GM12878 (cell line): ENCODE data around the gene VPS33B. TPM values are rescaled to one million over a fixed set of nuclear protein-coding genes. Genes with fewer than 3 reads are reported as not detected.

ENCODE experiments used
- ATAC-seq: fragments of 200-7000 bp; cut with Tn5 transposase; 3 replicates; pipeline ENCODE4 v1.9.1; 2020; ENCODE audit warnings: mild to moderate bottlenecking, moderate library complexity
- BruUV-seq: library from RNA; stranded (reverse); fragments of 400-500 nt; replicated peaks from 2 replicates; lab custom pipeline; 2021; lab: Mats Ljungman, UMichigan
- CTCF ChIA-PET: fragments of 300-600 bp; sonication (Branson Sonifier 250); formaldehyde crosslinking; extraction: SDS; loops from one replicate; lab custom pipeline; 2021; ENCODE audit warnings: inconsistent platforms; lab: Yijun Ruan, JAX
- POLR2A ChIA-PET: fragments of 350-600 bp; formaldehyde crosslinking; extraction: SDS; loops from one replicate; lab custom pipeline; 2021; ENCODE audit warnings: inconsistent platforms; lab: Charles Lee
- RAD21 ChIA-PET: fragments of 300-600 bp; sonication (Branson Sonifier 250); formaldehyde crosslinking; loops from one replicate; lab custom pipeline; 2023; ENCODE audit warnings: antibody characterized with exemption; ENCODE audit not compliant: unreplicated experiment; lab: Charles Lee
- SMC1A ChIA-PET: fragments of 300-600 bp; sonication (Branson Sonifier 250); formaldehyde crosslinking; loops from one replicate; lab custom pipeline; 2023; ENCODE audit not compliant: unreplicated experiment, uncharacterized antibody; lab: Charles Lee
- DNase-seq: peaks from one replicate; pipeline ENCODE4 v3.0.0-alpha.2; 2011; ENCODE audit warnings: low read depth, low spot score
- FAIRE-seq: peaks from 3 replicates; lab custom pipeline; 2011; peaks lifted over from hg19 to GRCh38; lab: Jason Lieb, UNC
- H2AFZ ChIP-seq: 2 replicates; pipeline ENCODE4 v1.6.0; 2011; ENCODE audit warnings: low read depth, low read length, control low read depth; ENCODE audit not compliant: control insufficient read depth
- H3K27ac ChIP-seq: 2 replicates; pipeline ENCODE4 v1.5.1; 2011; ENCODE audit warnings: control low read depth; ENCODE audit not compliant: control insufficient read depth, insufficient read depth
- H3K27me3 ChIP-seq, 2 experiments: replicated peaks in 1 of 2; 2 replicates each; pipeline versions ENCODE4 v1.6.0 to v1.6.1; 2011; ENCODE audit warnings: low read length in 1 of 2; ENCODE audit not compliant: control insufficient read depth in 2 of 2, insufficient read depth in 2 of 2
- H3K36me3 ChIP-seq, 2 experiments: 2 replicates each; pipeline ENCODE4 v1.5.1; 2011; ENCODE audit warnings: low read length in 1 of 2; ENCODE audit not compliant: control insufficient read depth in 2 of 2, insufficient read depth in 2 of 2
- H3K4me1 ChIP-seq: 2 replicates; pipeline ENCODE4 v1.6.1; 2011; ENCODE audit warnings: mild to moderate bottlenecking, low read length, moderate library complexity, mixed read lengths; ENCODE audit not compliant: control insufficient read depth, insufficient read depth
- H3K4me2 ChIP-seq: 2 replicates; pipeline ENCODE4 v1.6.0; 2011; ENCODE audit warnings: control low read depth; ENCODE audit not compliant: control insufficient read depth, insufficient read depth
- H3K4me3 ChIP-seq: fragments of 200-600 bp; sonication (generic); 2 replicates; pipeline ENCODE4 v1.5.1; 2016
- H3K79me2 ChIP-seq: 2 replicates; pipeline ENCODE4 v1.6.0; 2011; ENCODE audit warnings: low read length; ENCODE audit not compliant: control insufficient read depth, insufficient read depth
- H3K9ac ChIP-seq: 2 replicates; pipeline ENCODE4 v1.8.0; 2011; ENCODE audit warnings: low read length, control low read depth, mixed read lengths; ENCODE audit not compliant: control insufficient read depth, insufficient read depth
- H3K9me3 ChIP-seq: replicated peaks from 3 replicates; pipeline ENCODE4 v1.5.1; 2011; ENCODE audit warnings: mild to moderate bottlenecking, low read length; ENCODE audit not compliant: control insufficient read depth, insufficient read depth
- H4K20me1 ChIP-seq: 2 replicates; pipeline ENCODE4 v1.6.0; 2011; ENCODE audit not compliant: control insufficient read depth, insufficient read depth
- BCL3 ChIP-seq: IDR thresholded peaks from 2 replicates; pipeline ENCODE4 v1.6.1; 2011; ENCODE audit warnings: borderline replicate concordance, low read depth, mild to moderate bottlenecking, moderate library complexity, low read length; ENCODE audit not compliant: insufficient read depth, poor library complexity, severe bottlenecking
- HSF1 ChIP-seq: fragments of 150-350 bp; IDR thresholded peaks from 2 replicates; pipeline ENCODE4 v1.6.1; 2014; ENCODE audit warnings: mild to moderate bottlenecking, low read depth, low read length
- MEF2A ChIP-seq: IDR thresholded peaks from 2 replicates; pipeline ENCODE4 v1.6.1; 2011; ENCODE audit warnings: low read depth, mild to moderate bottlenecking, low read length, moderate library complexity; ENCODE audit not compliant: insufficient read depth
- MTA3 ChIP-seq: IDR thresholded peaks from 2 replicates; pipeline ENCODE4 v1.6.1; 2012; ENCODE audit warnings: low read length, inconsistent platforms, borderline replicate concordance
- RBBP5 ChIP-seq: fragments of 200-600 bp; sonication (generic); conservative IDR thresholded peaks from 2 replicates; pipeline ENCODE4 v1.6.1; 2016
- RELA ChIP-seq: fragments of 450-650 bp; IDR thresholded peaks from 2 replicates; pipeline ENCODE4 v1.8.0; 2014; ENCODE audit warnings: borderline replicate concordance; ENCODE audit not compliant: partially characterized antibody
- STAT1 ChIP-seq: fragments of 450-650 bp; conservative IDR thresholded peaks from 2 replicates; pipeline ENCODE4 v1.6.1; 2014; ENCODE audit warnings: antibody characterized with exemption, mild to moderate bottlenecking
- TCF3 ChIP-seq: IDR thresholded peaks from 2 replicates; pipeline ENCODE4 v1.6.1; 2012; ENCODE audit warnings: low read depth, mild to moderate bottlenecking, low read length, borderline replicate concordance; ENCODE audit not compliant: insufficient read depth
- ZBED1 ChIP-seq: IDR thresholded peaks from 2 replicates; pipeline ENCODE4 v1.6.1; 2016; ENCODE audit warnings: borderline replicate concordance
- ZBTB40 ChIP-seq: fragments of 450-650 bp; IDR thresholded peaks from 2 replicates; pipeline ENCODE4 v1.6.1; 2016; ENCODE audit warnings: mild to moderate bottlenecking, moderate library complexity, borderline replicate concordance
- ZNF274 ChIP-seq: IDR thresholded peaks from one replicate; pipeline ENCODE4 v1.8.0; 2011; ENCODE audit not compliant: insufficient read length, insufficient read depth
- WGBS: methylation state at CpG from one replicate; pipeline ENCODE4 v1.1.6; 2016; ENCODE audit warnings: low lambda C conversion rate; ENCODE audit not compliant: insufficient replicate concordance, insufficient coverage; ENCODE audit errors: missing lambda C conversion rate; 5-methylcytosine and 5-hydroxymethylcytosine counted together
- in situ Hi-C: fragments of 300-500 bp; cut with MboI; formaldehyde crosslinking; loops from 9 replicates; pipeline ENCODE4 v1.14.3; 2018; ENCODE audit warnings: mixed read lengths
- intact Hi-C: fragments of 100-400 bp; cut with micrococcal nuclease; formaldehyde crosslinking; loops from one replicate; pipeline ENCODE4 v1.14.2; 2022; ENCODE audit not compliant: unreplicated experiment
- polyA plus RNA-seq, 11 experiments: library from polyadenylated mRNA; depleted of rRNA in 4 of 11; unstranded in 6 of 11; stranded (reverse) in 5 of 11; fragments of >200 nt; fragmentation: Nextera tagmentation in 4 of 11; fragmentation: Illumina TruSeq in 1 of 11; extraction: Ambion mirVana in 4 of 11; extraction: Trizol in 1 of 11; gene quantifications; 1 replicate in 1 of 11; 2 replicates in 10 of 11; pipeline versions ENCODE4 v1.2.1 to v1.2.3, GENCODE V29; 2011 to 2016; ENCODE audit warnings: inconsistent platforms in 2 of 11, missing spikeins in 2 of 11, low read depth in 1 of 11
- total RNA-seq, 4 experiments: library from RNA; depleted of rRNA in 3 of 4; stranded (reverse); fragments of >200 nt in 3 of 4; fragmentation: Illumina TruSeq in 1 of 4; extraction: Trizol in 1 of 4; gene quantifications; 2 replicates each; pipeline versions ENCODE4 v1.2.1 to v1.2.3, GENCODE V29; 2013 to 2021
- TF ChIP-seq, protein P1 (sequence below): IDR thresholded peaks from 2 replicates; pipeline ENCODE4 v1.6.1; 2012; ENCODE audit warnings: low read length, inconsistent platforms
- TF ChIP-seq, protein P2 (sequence below): IDR thresholded peaks from 2 replicates; pipeline ENCODE4 v1.6.1; 2011; ENCODE audit warnings: low read depth, low read length, improper control_type of control experiment, borderline replicate concordance

The VPS33B gene
- total and polyA plus RNA-seq, 10 of the 15 experiments (the other 5 are each of a cell fraction or from before 2014, with no cell fraction given): 11.4 to 21.5 (median 15.2) TPM

- CTCF ChIA-PET: no interaction called here
- ATAC-seq: no peak
- SMC1A ChIA-PET: no interaction called here
- H3K9me3 ChIP-seq: no peaks in the 10 kb centered on the region
- H3K79me2 ChIP-seq: no peaks in the 10 kb centered on the region
- in situ Hi-C loops (no loop called here), intact Hi-C loops (no loop called here)
- no peaks in the 10 kb centered on the region for H4K20me1 ChIP-seq
- H3K27me3 ChIP-seq: no peaks in the 10 kb centered on the region
- DNase-seq: no peak
- no peak overlapping the region for H3K27ac ChIP-seq
- no peak overlapping the region for H2AFZ ChIP-seq
- no TSS peak for BruUV-seq
- FAIRE-seq: no peak
- no peaks in the 10 kb centered on the region for H3K4me1 ChIP-seq
- RAD21 ChIA-PET: no interaction called here
- no peak overlapping the region for H3K9ac ChIP-seq
- no peak overlapping the region for H3K4me2 ChIP-seq
- POLR2A ChIA-PET: no interaction called here
- H3K4me3 ChIP-seq: no peak overlapping the region
- H3K36me3 ChIP-seq: peaks cover 17 to 26% of the 10 kb centered on the region in 2 experiments; a peak in 3 of 4 replicates
- WGBS: 94% methylated on average over 3 of the region's 3 CpGs
- TF ChIP-seq, protein P1, sequence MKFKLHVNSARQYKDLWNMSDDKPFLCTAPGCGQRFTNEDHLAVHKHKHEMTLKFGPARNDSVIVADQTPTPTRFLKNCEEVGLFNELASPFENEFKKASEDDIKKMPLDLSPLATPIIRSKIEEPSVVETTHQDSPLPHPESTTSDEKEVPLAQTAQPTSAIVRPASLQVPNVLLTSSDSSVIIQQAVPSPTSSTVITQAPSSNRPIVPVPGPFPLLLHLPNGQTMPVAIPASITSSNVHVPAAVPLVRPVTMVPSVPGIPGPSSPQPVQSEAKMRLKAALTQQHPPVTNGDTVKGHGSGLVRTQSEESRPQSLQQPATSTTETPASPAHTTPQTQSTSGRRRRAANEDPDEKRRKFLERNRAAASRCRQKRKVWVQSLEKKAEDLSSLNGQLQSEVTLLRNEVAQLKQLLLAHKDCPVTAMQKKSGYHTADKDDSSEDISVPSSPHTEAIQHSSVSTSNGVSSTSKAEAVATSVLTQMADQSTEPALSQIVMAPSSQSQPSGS: no peak
- no peak for TF ChIP-seq RELA
- no peak for TF ChIP-seq TCF3
- TF ChIP-seq, protein P2, sequence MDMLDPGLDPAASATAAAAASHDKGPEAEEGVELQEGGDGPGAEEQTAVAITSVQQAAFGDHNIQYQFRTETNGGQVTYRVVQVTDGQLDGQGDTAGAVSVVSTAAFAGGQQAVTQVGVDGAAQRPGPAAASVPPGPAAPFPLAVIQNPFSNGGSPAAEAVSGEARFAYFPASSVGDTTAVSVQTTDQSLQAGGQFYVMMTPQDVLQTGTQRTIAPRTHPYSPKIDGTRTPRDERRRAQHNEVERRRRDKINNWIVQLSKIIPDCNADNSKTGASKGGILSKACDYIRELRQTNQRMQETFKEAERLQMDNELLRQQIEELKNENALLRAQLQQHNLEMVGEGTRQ: no peak
- no peak for TF ChIP-seq ZBTB40
- TF ChIP-seq BCL3: no peak
- no peak for TF ChIP-seq MTA3
- no peak for TF ChIP-seq RBBP5
- TF ChIP-seq ZBED1: no peak
- no peak for TF ChIP-seq HSF1
- no peak for TF ChIP-seq STAT1
- TF ChIP-seq MEF2A: no peak
- no peak for TF ChIP-seq ZNF274
These were observed 15.1 kb downstream of the VPS33B start for GRCh38 chr15:91007266-91007665.
